GM19238 (cell line): Measurements from ENCODE around the gene SGCG.
"Not testable (repeated sequence)": the region's sequence is repeated elsewhere in the genome, so short reads cannot be mapped to it uniquely, and the experiment has no call there.

ENCODE experiments used
- DNase-seq: peaks from one replicate; pipeline ENCODE4 v3.0.0; 2011; ENCODE audit warnings: low spot score; ENCODE audit not compliant: insufficient read length

SGCG gene, protein sequence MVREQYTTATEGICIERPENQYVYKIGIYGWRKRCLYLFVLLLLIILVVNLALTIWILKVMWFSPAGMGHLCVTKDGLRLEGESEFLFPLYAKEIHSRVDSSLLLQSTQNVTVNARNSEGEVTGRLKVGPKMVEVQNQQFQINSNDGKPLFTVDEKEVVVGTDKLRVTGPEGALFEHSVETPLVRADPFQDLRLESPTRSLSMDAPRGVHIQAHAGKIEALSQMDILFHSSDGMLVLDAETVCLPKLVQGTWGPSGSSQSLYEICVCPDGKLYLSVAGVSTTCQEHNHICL

DNA sequence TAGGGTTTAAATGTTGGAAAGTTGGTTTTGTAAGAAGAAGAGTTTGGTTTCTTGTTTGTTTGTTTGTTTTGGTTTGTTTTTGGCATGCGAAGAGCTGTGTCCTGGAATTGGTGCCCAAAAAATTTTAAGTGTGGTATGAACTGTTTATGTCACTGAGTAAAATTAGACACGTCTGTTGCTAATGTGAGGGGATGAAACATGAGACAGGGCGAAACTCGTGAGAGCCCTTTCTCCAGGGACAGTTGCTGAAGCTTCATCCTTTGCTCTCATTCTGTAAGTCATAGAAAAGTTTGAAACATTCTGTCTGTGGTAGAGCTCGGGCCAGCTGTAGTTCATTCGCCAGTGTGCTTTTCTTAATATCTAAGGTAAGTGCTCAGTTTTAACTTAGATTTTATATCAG is at the start of gene SGCG:
TSS of gene SGCG (plus strand) at position 269 of the 400 bp plus-strand sequence. CDS start 22,716 bp downstream, outside the sequence.
- DNase-seq: no peak

DNA sequence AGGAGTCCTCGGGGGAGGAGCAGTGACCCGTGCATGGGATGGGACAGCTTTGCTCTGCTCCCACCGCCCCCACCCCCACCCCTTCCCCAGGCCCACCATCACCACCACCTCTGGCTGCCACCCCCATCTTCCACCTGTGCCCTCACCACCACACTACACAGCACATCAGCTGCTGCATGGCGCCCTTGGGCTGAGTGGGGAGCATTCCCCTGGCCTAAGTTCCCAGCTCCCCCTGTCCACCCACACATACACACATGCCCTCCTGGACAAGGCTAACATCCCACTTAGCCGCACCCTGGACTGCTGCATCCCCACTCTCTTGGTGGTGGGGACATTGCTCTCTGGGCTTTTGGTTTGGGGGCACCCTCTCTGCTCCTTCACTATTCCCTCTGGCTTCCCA is 46.2 kb upstream of the SGCG start:
- no peak for DNase-seq

DNA sequence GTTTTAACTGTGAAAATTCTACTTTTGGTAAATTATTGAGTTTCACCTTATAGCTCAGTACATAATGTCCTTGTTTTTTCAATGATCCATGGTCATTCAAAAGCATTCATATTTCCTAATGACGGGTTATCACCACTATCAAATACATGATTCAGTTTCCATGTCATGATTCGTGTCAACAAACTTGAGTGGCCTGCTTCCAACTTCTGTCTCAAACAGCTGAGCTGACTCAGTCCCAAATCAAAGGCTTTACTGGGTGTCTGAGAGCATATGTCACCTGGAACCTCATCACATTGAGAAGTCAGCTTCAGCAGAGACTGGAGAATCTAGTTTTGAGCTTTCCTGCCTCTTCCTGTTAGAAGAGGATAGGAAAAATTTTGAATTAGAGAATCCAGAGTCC is 40.3 kb upstream of the SGCG start:
- no peak for DNase-seq

DNA sequence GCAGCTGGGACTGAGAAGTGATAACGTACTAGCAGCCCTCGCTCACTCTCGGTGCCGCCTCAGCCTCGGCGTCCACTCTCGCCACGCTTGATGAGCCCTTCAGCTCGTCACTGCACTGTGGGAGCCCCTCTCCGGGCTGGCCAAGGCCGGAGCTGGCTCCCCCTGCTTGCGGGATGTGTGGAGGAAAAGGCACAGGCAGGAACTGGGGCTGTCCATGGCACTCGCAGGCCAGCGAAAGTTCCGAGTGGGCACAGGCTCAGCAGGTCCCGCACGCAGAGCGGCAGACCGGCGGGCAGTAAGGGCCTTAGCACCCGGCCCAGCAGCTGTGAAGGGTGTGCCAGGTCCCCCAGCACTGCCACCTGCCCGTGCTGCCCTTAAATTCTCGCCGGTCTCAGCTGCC is 38.8 kb upstream of the SGCG start:
- DNase-seq: no peak

DNA sequence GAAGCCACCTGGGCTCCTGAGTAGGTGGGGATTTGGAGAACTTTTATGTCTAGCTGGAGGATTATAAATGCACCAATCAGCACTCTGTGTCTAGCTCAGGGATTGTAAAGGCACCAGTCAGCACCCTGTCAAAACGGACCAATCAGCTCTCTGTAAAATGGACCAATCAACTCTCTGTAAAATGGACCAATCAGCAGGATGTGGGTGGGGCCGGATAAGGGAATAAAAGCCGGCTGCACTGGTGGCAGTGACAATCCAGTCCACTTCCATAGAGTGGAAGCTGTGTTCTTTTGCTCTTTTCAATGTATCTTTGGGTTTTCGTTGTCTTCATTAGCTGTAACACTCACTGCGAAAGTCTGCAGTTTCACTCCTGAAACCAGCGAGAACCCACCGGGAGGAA is 38.2 kb upstream of the SGCG start:
- not testable (repeated sequence) for DNase-seq

- no peak for DNase-seq
Measured at GRCh38 chr13:23144431-23144830, 36.3 kb upstream of the SGCG start.

- no peak for DNase-seq
Measured at GRCh38 chr13:23146006-23146405, 34.8 kb upstream of the SGCG start.

- DNase-seq: no peak
Measured at GRCh38 chr13:23146811-23147625, 33.8 kb upstream of the SGCG start.

DNA sequence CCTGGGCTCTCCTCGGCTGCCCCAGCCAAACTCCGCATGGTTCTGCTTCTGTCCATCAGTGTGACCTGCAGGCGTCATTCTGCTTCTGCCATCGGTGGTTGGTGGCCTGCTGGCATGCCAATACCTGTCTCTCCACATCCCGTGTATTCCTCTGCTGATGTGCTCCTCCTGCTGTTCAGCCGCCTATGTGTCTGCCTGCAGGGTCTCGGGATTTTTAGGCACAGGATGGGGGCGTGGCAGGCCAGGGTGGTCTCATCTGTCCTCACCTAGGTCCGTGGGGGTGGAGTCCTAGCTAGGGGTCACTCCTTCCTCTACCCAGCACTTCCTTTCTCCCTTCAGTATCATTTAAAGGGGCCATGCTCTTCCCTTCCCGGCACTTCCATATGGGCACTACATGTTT is 33.0 kb upstream of the SGCG start:
- no peak for DNase-seq

- DNase-seq: no peak
Measured at GRCh38 chr13:23157781-23158180, 23.0 kb upstream of the SGCG start.

DNA sequence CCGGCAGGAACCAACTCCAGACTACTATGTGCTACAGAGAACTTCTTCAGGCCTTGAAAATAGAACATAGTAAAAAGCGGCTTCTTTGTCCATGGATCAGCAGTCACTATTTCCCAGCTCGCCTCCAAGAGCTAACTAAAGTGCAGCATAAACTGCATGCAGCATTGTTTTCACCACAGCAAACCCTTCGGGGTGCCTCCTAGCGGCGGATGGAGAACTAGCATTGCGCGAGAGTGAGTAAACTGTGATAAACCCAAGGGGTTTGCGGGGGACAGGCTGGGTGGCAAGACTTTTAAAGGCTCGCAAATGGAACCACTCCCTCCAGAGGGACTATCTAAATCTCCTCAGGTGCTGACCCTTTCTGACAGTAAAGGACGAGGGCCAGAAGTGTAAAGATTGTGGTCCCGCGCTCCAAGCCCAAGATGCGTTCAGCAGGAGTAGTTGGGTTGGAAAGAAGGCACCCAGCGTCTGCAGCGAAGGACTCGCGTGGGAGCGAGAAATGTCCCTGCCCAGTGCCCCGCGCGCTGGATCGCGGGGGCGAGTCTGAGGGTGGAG is 21.5 kb upstream of the SGCG start:
- DNase-seq: peak; percentile 16

- no peak for DNase-seq
Measured at GRCh38 chr13:23159760-23160637, 20.8 kb upstream of the SGCG start.

- no peak for DNase-seq
Measured at GRCh38 chr13:23160638-23161480, 19.9 kb upstream of the SGCG start.

DNA sequence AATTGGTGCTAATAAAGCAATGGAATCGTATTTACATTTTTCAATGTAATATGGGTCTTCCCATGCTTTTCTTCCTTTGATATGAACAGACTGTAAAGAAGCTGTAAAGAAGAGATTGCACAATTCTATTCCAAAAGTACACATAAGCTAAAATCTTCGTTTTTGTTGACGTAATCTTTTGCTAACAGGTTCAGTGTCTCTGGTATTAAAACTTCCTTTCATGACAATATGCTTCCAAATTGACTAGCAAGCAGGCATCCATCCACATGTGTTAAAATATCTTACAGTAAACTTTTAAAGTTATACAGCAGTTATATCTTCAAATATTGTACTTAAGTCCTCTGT is 19.3 kb upstream of the SGCG start:
- DNase-seq: no peak

- no peak for DNase-seq
Measured at GRCh38 chr13:23175920-23176319, 4.9 kb upstream of the SGCG start.

- DNase-seq: no peak
Measured at GRCh38 chr13:23182142-23182541, 1.4 kb downstream of the SGCG start.

- no peak for DNase-seq
Measured at GRCh38 chr13:23183292-23183691, 2.5 kb downstream of the SGCG start.

- no peak for DNase-seq
Measured at GRCh38 chr13:23185542-23185941, 4.8 kb downstream of the SGCG start.

- no peak for DNase-seq
Measured at GRCh38 chr13:23201870-23202269, 21.1 kb downstream of the SGCG start.

DNA sequence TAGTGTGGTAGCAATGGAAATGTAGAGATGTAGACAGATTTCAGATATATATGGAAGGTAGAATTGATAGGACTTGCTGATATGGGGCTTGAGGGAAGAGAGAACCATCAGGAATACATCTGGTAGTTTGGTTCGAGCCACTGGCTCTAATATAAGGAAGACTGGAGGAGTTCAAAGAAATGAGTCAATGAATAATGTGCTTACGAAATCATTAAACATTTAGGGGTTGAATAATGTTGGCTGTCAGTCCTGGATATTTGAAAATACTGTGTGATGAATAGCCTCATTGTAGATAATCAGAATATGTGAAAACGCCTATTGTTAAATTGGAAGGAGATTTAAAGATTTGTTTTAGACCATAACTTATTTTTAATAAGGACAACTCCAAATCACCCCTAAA is 21.6 kb downstream of the SGCG start:
- no peak for DNase-seq

- no peak for DNase-seq
Measured at GRCh38 chr13:23203516-23203915, 22.7 kb downstream of the SGCG start.
